GM06990 (cell line): ENCODE measurements around the gene SLC35C1.

Experiments used
- DNase-seq: peaks from one replicate; pipeline ENCODE4 v3.0.0-alpha.2; 2011; ENCODE audit not compliant: insufficient read length; ENCODE audit errors: extremely low read depth
- H3K27me3 ChIP-seq: replicated peaks from 2 replicates; pipeline ENCODE4 v1.6.0; 2011; ENCODE audit warnings: low read length; ENCODE audit not compliant: control insufficient read depth, insufficient read depth
- H3K36me3 ChIP-seq: 2 replicates; pipeline ENCODE4 v1.5.1; 2011; ENCODE audit warnings: low read length; ENCODE audit not compliant: control insufficient read depth, insufficient read depth
- H3K4me3 ChIP-seq: replicated peaks from 2 replicates; pipeline ENCODE4 v1.5.1; 2011; ENCODE audit warnings: low read depth, mild to moderate bottlenecking, control low read depth, low read length
- TF ChIP-seq, protein P1 (sequence below): IDR thresholded peaks from 2 replicates; pipeline ENCODE4 v1.5.1; 2011; ENCODE audit warnings: low read length, control low read depth, mild to moderate bottlenecking, inconsistent platforms; ENCODE audit not compliant: insufficient read depth, poor library complexity, severe bottlenecking

The SLC35C1 gene

GRCh38 chr11:45799562-45799961 lies 5.4 kb upstream of the SLC35C1 start:
- no peak for DNase-seq

GRCh38 chr11:45800261-45800660 lies 4.7 kb upstream of the SLC35C1 start:
- Histone ChIP-seq H3K36me3 (no peaks in the 10 kb centered on the region), H3K4me3 (no peak overlapping the region), H3K27me3 (no peaks in the 10 kb centered on the region)
- TF ChIP-seq, protein P1, sequence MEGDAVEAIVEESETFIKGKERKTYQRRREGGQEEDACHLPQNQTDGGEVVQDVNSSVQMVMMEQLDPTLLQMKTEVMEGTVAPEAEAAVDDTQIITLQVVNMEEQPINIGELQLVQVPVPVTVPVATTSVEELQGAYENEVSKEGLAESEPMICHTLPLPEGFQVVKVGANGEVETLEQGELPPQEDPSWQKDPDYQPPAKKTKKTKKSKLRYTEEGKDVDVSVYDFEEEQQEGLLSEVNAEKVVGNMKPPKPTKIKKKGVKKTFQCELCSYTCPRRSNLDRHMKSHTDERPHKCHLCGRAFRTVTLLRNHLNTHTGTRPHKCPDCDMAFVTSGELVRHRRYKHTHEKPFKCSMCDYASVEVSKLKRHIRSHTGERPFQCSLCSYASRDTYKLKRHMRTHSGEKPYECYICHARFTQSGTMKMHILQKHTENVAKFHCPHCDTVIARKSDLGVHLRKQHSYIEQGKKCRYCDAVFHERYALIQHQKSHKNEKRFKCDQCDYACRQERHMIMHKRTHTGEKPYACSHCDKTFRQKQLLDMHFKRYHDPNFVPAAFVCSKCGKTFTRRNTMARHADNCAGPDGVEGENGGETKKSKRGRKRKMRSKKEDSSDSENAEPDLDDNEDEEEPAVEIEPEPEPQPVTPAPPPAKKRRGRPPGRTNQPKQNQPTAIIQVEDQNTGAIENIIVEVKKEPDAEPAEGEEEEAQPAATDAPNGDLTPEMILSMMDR, result no peak
- DNase-seq, result no peak

More at GRCh38 chr11:45799562-45799961, 5.4 kb upstream of the SLC35C1 start:
- Histone ChIP-seq H3K27me3 (no peaks in the 10 kb centered on the region), H3K4me3 (no peak overlapping the region), H3K36me3 (no peaks in the 10 kb centered on the region)
- TF ChIP-seq, protein P1, result no peak

DNA sequence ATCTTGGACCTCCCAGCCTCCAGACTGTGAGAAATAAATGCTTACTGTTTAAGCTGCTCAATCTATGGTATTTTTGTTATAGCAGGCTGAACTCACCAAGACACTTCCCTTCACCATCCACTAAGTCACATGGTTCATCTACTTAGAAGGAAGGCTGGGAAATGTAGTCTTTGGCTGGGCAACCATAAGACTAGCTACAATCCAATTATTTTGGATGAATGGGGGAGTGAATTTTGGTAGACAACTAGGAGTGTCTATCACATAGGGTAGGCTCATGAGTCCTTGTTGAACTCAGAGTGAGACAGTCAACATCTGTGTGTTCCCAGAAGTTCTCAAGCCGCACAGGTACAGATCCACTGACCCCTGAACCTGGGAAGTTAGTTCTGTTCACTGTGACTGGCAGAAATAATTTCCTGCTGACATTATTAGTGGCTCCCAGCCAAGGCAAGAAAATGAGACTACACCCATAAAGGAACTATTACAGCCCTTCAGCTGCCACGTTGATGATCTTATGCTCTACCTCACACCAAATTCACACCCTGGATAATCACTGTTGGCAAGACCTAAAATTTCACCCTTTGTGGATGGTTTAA lies 3.1 kb upstream of the SLC35C1 start:
- Histone ChIP-seq H3K4me3 (no peak overlapping the region), H3K27me3 (no peaks in the 10 kb centered on the region), H3K36me3 (no peaks in the 10 kb centered on the region)
- no peak for DNase-seq
- TF ChIP-seq, protein P1, result no peak

DNA sequence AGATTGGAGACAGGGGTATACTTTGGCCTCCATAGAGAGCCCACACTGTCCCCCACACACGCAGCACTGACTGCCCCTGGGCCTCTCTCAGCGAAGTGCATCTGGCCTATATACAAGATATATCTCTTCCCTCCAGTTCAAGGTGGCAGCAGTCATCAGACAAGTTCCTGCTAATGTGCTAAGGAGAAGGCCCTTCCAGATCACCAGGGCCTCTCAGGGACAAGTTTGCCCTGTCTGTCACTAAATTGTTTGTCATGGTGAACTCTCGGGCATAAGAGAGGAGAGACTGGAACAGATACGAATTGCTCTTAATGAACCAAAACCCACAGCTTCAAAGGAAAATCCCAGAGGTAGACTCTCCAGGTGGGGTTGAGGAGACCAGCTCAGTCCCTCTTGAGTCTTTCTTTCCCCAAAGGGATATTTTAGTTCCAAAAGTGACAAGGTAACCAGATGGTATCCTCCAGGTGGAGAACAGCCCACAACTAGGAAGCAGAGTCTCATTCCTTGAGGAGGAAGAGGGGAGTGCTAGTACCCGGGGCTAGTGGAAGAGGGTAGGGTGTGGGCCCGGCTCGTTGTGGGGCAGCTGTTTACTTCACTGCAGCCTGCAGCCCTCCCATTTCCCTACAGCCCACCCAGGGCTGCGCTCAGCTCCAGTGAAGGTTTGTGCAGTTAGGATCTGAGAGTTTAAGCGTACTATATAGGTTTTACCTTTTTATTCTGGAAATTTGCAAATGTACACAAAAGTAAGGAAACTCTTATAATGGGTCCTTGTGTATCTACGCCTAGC lies 2.2 kb upstream of the SLC35C1 start:
- H3K4me3 ChIP-seq, result no peak overlapping the region
- no peak for DNase-seq
- H3K27me3 ChIP-seq, result no peaks in the 10 kb centered on the region
- H3K36me3 ChIP-seq, result no peaks in the 10 kb centered on the region
- TF ChIP-seq, protein P1, result no peak

- Histone ChIP-seq H3K27me3 (no peaks in the 10 kb centered on the region), H3K4me3 (peak overlapping the region; percentile 90), H3K36me3 (no peaks in the 10 kb centered on the region; the same call in 1 of the 2 replicates)
- DNase-seq, result peak; percentile 66
- TF ChIP-seq, protein P1, result no peak
These were observed 783 bp upstream of the SLC35C1 start for GRCh38 chr11:45803971-45804760.
